Fibroblast of lung (primary cell): ENCODE measurements around the gene ZNF554. TPM values are rescaled to one million over a fixed set of nuclear protein-coding genes. Genes with fewer than 3 reads are reported as not detected.

Source experiments
- DNase-seq, 2 donors: peaks; one replicate each; pipeline versions ENCODE4 v3.0.0 to v3.0.0-alpha.2; 2010; ENCODE audit warnings: low read depth in 2 of 2
- H2AFZ ChIP-seq: 2 replicates; pipeline ENCODE4 v1.5.1; 2012; ENCODE audit warnings: low read length, control low read depth, inconsistent platforms
- H3K27ac ChIP-seq: 2 replicates; pipeline ENCODE4 v1.5.1; 2011; ENCODE audit warnings: low read length, control low read depth; ENCODE audit not compliant: insufficient read depth
- H3K27me3 ChIP-seq: 2 replicates; pipeline ENCODE4 v1.5.1; 2011; ENCODE audit warnings: mild to moderate bottlenecking, low read length; ENCODE audit not compliant: control insufficient read depth, insufficient read depth
- H3K36me3 ChIP-seq: 2 replicates; pipeline ENCODE4 v1.5.1; 2011; ENCODE audit warnings: low read length; ENCODE audit not compliant: control insufficient read depth, insufficient read depth
- H3K4me1 ChIP-seq: 2 replicates; pipeline ENCODE4 v1.5.1; 2011; ENCODE audit warnings: low read length; ENCODE audit not compliant: control insufficient read depth, insufficient read depth; ENCODE audit errors: extremely low read depth
- H3K4me2 ChIP-seq: 2 replicates; pipeline ENCODE4 v1.5.1; 2011; ENCODE audit warnings: low read length, control low read depth; ENCODE audit not compliant: insufficient read depth; ENCODE audit errors: extremely low read depth
- H3K4me3 ChIP-seq, 4 experiments: fragments of 200-600 bp in 1 of 4; sonication (generic) in 1 of 4; replicated peaks in 1 of 4; 2 replicates each; pipeline ENCODE4 v1.5.1; 2011 to 2016; ENCODE audit warnings: low read length in 4 of 4, low read depth in 3 of 4, mild to moderate bottlenecking in 3 of 4, control low read depth in 2 of 4, inconsistent platforms in 1 of 4, mixed read lengths in 1 of 4; ENCODE audit not compliant: insufficient read depth in 1 of 4; ENCODE audit errors: control extremely low read depth in 1 of 4
- H3K79me2 ChIP-seq: 2 replicates; pipeline ENCODE4 v1.5.1; 2012; ENCODE audit warnings: mild to moderate bottlenecking, low read length, inconsistent platforms; ENCODE audit not compliant: control insufficient read depth, insufficient read depth
- H3K9ac ChIP-seq: 2 replicates; pipeline ENCODE4 v1.5.1; 2011; ENCODE audit warnings: mild to moderate bottlenecking, low read length, control low read depth; ENCODE audit not compliant: insufficient read depth
- H3K9me3 ChIP-seq: 2 replicates; pipeline ENCODE4 v1.5.1; 2012; ENCODE audit warnings: low read depth, low read length; ENCODE audit not compliant: control insufficient read depth, insufficient read depth
- H4K20me1 ChIP-seq: 2 replicates; pipeline ENCODE4 v1.5.1; 2011; ENCODE audit warnings: low read length; ENCODE audit not compliant: control insufficient read depth, insufficient read depth; ENCODE audit errors: extremely low read depth
- CTCF ChIP-seq, 2 donors: IDR thresholded peaks in 1 of 2; conservative IDR thresholded peaks in 1 of 2; 1 replicate in 1 of 2; 2 replicates in 1 of 2; pipeline ENCODE4 v1.5.1; 2011 to 2012; ENCODE audit warnings: low read length in 2 of 2, control low read depth in 1 of 2, inconsistent platforms in 1 of 2, low read depth in 1 of 2, mild to moderate bottlenecking in 1 of 2
- EZH2 ChIP-seq: IDR thresholded peaks from 2 replicates; pipeline ENCODE4 v1.5.1; 2012; ENCODE audit warnings: low read length, control low read depth, mild to moderate bottlenecking; ENCODE audit errors: missing control alignments
- polyA plus RNA-seq, 2 donors: library from polyadenylated mRNA; depleted of rRNA in 1 of 2; stranded (reverse) in 1 of 2; unstranded in 1 of 2; fragments of >200 nt; gene quantifications; 2 replicates each; pipeline ENCODE4 v1.2.1, GENCODE V29; 2011 to 2012; ENCODE audit warnings: missing spikeins in 1 of 2
- total RNA-seq: library from RNA; depleted of rRNA; stranded (reverse); fragments of >200 nt; gene quantifications from 2 replicates; pipeline ENCODE4 v1.2.1, GENCODE V29; 2014

The ZNF554 gene
- total and polyA plus RNA-seq, 2 donors (not counting 1 experiment from before 2014, with no cell fraction given), result 2.0 to 5.8 TPM

GRCh38 chr19:2856457-2857050, 36.9 kb downstream of the ZNF554 start:
- no peak for TF ChIP-seq EZH2
- no peak for TF ChIP-seq CTCF (conservative IDR thresholded peaks at IDR 0.05 in 1 of 2, IDR thresholded peaks at IDR 0.05 in 1 of 2; ENCODE audit: low read depth in 1 of 2, low read length in 2 of 2)
- no peak overlapping the region for H3K27ac ChIP-seq
- no peak overlapping the region for H3K9ac ChIP-seq
- H3K4me1 ChIP-seq, result no peaks in the 10 kb centered on the region
- H3K36me3 ChIP-seq, result peaks cover 4% of the 10 kb centered on the region
- H3K4me3 ChIP-seq, result no peak overlapping the region
- H4K20me1 ChIP-seq, result no peaks in the 10 kb centered on the region
- no peak overlapping the region for H3K4me2 ChIP-seq
- peaks cover 12% of the 10 kb centered on the region for H3K9me3 ChIP-seq
- no peaks in the 10 kb centered on the region for H3K27me3 ChIP-seq
- H3K79me2 ChIP-seq, result no peaks in the 10 kb centered on the region
- no peak for DNase-seq
- H2AFZ ChIP-seq, result no peak overlapping the region

GRCh38 chr19:2858864-2859263, 39.2 kb downstream of the ZNF554 start:
- Histone ChIP-seq H3K79me2 (no peaks in the 10 kb centered on the region), H3K9me3 (peaks cover 3% of the 10 kb centered on the region), H2AFZ (no peak overlapping the region), H3K4me3 (no peak overlapping the region), H3K27ac (no peak overlapping the region), H4K20me1 (no peaks in the 10 kb centered on the region), H3K4me1 (no peaks in the 10 kb centered on the region), H3K36me3 (no peaks in the 10 kb centered on the region), H3K4me2 (no peak overlapping the region), H3K27me3 (no peaks in the 10 kb centered on the region), H3K9ac (no peak overlapping the region)
- DNase-seq, result no peak
- TF ChIP-seq CTCF (conservative IDR thresholded peaks at IDR 0.05 in 1 of 2, IDR thresholded peaks at IDR 0.05 in 1 of 2; ENCODE audit: low read depth in 1 of 2, low read length in 2 of 2) (no peak), EZH2 (no peak)

DNA sequence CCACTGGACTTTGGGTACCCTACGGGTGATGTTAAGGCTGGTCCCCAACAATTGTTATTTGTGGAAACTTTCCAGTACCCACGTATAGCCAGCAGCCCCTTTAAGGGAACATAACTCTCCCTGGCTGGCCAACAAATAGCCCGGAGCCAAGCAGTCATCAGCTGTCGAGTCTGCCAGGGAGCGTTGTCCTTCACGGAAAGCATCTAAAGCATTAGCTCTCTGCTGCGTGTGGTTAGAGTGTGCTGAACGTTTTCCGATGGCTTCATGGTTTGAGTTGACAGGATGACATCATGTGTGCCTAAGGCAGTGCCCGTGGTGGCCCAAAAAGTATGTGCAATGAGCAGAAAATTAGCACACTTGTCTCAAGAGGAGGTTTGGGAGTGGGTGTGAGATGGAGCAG, 44.1 kb downstream of the ZNF554 start:
- TF ChIP-seq EZH2 (no peak), CTCF (conservative IDR thresholded peaks at IDR 0.05 in 1 of 2, IDR thresholded peaks at IDR 0.05 in 1 of 2; ENCODE audit: low read depth in 1 of 2, low read length in 2 of 2) (no peak)
- H3K9ac ChIP-seq, result no peak overlapping the region
- H3K79me2 ChIP-seq, result no peaks in the 10 kb centered on the region
- H3K9me3 ChIP-seq, result no peaks in the 10 kb centered on the region
- H2AFZ ChIP-seq, result no peak overlapping the region
- no peaks in the 10 kb centered on the region for H3K36me3 ChIP-seq
- no peak for DNase-seq
- no peaks in the 10 kb centered on the region for H3K27me3 ChIP-seq
- H3K4me1 ChIP-seq, result no peaks in the 10 kb centered on the region
- H3K4me3 ChIP-seq, result no peak overlapping the region
- no peaks in the 10 kb centered on the region for H4K20me1 ChIP-seq
- H3K4me2 ChIP-seq, result no peak overlapping the region
- no peak overlapping the region for H3K27ac ChIP-seq
